Mammary epithelial cell (primary cell): Measurements from ENCODE around the gene ATP8A1.

ENCODE experiments used
- EZH2 ChIP-seq: IDR thresholded peaks from 2 replicates; pipeline ENCODE4 v1.6.1; 2012; ENCODE audit warnings: low read length, inconsistent platforms, borderline replicate concordance
- TF ChIP-seq, protein P1 (sequence below), 2 donors: IDR thresholded peaks in 1 of 2; conservative IDR thresholded peaks in 1 of 2; 2 replicates each; pipeline ENCODE4 v1.5.1; 2011 to 2012; ENCODE audit warnings: inconsistent platforms in 2 of 2, low read length in 2 of 2, mild to moderate bottlenecking in 2 of 2, control low read depth in 1 of 2, low read depth in 1 of 2; ENCODE audit not compliant: insufficient read depth in 1 of 2; ENCODE audit errors: extremely low read depth in 1 of 2

DNA sequence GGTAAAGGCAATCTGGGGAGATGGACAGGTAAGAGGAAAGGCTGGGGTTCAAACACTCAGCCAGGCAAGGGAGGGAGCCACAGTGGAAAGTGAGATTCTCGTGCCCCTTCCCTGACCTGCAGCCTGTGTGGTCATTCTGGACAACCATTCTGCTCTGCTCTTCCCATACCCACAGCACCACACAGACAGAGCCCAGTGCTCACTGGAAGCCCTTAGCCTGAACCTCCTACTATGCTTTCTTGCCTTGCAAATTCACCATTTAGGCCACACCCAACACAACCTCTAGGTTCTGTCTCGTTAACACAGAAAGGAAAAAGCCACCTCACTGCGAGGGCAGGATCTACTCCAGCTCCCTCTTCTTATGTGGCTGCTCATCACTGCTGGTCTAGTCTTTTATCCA is 166.9 kb downstream of the ATP8A1 start:
- no peak for TF ChIP-seq EZH2
- TF ChIP-seq, protein P1, sequence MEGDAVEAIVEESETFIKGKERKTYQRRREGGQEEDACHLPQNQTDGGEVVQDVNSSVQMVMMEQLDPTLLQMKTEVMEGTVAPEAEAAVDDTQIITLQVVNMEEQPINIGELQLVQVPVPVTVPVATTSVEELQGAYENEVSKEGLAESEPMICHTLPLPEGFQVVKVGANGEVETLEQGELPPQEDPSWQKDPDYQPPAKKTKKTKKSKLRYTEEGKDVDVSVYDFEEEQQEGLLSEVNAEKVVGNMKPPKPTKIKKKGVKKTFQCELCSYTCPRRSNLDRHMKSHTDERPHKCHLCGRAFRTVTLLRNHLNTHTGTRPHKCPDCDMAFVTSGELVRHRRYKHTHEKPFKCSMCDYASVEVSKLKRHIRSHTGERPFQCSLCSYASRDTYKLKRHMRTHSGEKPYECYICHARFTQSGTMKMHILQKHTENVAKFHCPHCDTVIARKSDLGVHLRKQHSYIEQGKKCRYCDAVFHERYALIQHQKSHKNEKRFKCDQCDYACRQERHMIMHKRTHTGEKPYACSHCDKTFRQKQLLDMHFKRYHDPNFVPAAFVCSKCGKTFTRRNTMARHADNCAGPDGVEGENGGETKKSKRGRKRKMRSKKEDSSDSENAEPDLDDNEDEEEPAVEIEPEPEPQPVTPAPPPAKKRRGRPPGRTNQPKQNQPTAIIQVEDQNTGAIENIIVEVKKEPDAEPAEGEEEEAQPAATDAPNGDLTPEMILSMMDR (conservative IDR thresholded peaks at IDR 0.05 in 1 of 2, IDR thresholded peaks at IDR 0.05 in 1 of 2; ENCODE audit: extremely low read depth in 1 of 2, insufficient read depth in 1 of 2, low read depth in 1 of 2, low read length in 2 of 2): no peak
